Hematopoietic multipotent progenitor cell treated with erythropoietin and hydrocortisone succinate and interleukin-3 and kit ligand, for 17 days (in vitro differentiated cells): ENCODE data around the gene ZCCHC9.
"Not testable (repeated sequence)": the region's sequence is repeated elsewhere in the genome, so short reads cannot be mapped to it uniquely, and the experiment has no call there.

Experiments
- DNase-seq: peaks from one replicate; pipeline ENCODE4 v3.0.0-alpha.2; 2015; ENCODE audit warnings: low spot score

The ZCCHC9 gene

DNA sequence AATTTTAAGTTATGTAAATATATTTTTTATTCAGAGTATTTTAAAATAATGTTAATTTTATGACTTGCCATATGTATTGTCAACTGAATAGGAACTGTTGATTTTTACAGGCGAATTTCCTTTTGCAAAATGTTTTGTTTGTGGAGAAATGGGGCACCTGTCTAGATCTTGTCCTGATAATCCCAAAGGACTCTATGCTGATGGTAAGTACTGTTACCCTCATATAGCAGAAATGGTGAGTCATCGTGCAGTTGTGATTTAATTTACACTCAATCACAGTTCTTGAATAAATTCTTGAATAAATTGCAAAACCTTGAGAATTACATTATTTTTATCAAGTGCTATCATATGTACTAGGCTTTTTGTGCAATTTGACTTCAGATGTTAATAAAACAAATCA, 7.4 kb downstream of the ZCCHC9 start:
- DNase-seq, result no peak

DNA sequence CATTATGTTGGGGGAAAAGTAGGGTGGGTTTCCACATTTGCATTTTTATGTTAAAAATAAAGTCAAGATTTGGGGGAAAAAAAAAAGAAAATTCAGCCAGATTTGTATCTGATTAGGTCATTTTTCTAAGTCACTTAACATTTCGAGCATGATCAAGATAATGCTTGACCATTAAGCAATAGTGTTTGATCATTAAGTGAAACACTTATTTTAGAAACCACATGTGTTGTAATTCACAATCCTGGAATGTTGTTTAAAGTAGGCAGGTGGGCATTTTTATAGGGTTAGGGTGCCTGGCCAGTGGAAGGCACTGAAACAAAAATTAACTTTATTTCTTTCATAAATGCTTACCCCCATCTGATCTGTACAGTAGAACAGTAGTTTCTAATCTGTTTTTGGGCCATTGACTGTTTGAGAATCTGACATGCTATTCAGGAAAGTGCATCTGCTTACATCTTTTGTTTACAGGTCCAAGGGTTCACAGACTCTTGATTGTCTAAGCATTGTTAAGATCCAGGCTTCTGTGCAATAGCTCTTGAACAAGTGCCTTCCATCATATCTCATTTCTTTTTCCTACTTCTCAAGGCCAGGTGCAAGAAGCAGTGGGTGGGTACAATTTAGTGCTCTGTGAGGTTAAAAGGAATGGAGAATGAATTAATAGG, 9.1 kb downstream of the ZCCHC9 start:
- DNase-seq, result no peak

DNA sequence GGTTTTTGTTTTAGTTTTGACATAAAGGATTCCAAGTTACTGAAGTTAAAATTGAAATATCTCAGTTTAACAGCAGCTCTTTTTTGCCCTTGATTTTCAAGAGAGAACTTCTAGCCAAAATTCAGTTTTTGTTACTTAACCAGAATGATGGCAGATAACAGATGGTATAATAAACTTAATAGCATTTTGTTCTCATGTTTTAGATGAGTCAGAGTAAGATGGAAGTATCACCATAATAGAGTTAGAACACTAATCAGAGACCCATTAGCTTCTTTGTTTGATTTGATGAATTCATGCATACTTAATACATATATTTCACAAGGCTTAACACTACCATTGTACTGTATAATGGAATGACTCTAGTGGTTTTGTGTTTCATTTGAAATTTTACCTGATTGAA, 11.9 kb downstream of the ZCCHC9 start:
- DNase-seq, result no peak

GRCh38 chr5:81313686-81314085, 12.3 kb downstream of the ZCCHC9 start:
- no peak for DNase-seq

DNA sequence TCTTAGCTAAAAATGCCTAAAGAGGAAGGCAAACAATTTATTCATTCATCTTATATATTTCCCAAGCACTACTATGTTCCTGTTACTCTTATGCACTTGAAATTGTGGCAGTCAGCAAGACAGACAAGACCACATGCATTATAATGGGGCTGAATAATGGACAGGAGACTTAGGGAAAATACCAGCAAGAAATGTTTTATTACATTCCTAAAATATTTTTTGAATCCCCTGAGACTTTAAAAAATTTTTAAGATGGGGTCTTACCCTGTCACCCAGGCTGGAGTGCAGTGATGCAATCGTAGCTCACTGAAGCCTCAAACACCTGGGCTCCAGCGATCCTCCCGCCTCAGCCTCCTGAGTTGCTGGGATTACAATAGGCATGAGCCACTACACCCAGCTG, 13.2 kb downstream of the ZCCHC9 start:
- no peak for DNase-seq

DNA sequence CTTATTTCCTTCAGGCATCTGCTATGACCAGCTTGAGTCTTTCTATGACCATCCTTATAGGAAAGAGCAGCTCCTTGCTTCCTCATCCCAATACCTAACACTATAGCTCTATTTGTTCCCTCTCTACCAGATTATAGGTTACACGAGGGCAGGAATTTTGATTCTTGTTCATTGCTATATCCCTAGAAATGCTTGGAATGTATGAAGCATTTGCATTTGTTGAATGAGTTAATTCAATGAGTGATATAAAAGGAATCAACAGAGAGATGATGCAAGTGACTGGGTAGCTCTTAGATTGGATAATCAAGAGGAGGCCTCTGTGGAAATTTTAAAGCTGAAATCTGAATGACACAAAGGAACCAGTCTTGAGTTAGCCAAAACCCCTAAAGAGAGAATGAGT, 13.9 kb downstream of the ZCCHC9 start:
- DNase-seq, result no peak

- DNase-seq, result no peak
Measured at GRCh38 chr5:81315830-81316229, 14.4 kb downstream of the ZCCHC9 start.

- no peak for DNase-seq
Measured at GRCh38 chr5:81316571-81316970, 15.2 kb downstream of the ZCCHC9 start.

GRCh38 chr5:81317536-81317935, 16.1 kb downstream of the ZCCHC9 start:
- no peak for DNase-seq

DNA sequence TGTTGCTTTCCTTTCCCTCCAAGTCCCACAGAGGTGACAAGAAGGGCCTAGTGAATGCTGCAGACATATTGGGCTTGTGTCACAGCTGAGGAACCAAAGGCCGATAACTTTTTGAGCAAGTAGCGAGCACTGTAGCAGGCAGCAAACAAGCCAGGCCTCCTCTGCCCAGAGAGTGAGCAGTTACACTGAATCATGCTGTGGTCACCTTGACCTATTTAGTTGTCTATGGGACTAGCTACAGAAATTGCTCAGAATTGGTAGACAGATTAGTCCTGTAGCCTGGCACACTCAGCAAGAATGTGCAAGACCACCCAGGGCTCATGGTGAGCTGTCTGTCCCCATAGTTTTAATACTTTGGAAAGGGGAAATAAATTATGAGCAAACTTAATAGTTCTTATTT, 25.2 kb downstream of the ZCCHC9 start:
- DNase-seq, result no peak

DNA sequence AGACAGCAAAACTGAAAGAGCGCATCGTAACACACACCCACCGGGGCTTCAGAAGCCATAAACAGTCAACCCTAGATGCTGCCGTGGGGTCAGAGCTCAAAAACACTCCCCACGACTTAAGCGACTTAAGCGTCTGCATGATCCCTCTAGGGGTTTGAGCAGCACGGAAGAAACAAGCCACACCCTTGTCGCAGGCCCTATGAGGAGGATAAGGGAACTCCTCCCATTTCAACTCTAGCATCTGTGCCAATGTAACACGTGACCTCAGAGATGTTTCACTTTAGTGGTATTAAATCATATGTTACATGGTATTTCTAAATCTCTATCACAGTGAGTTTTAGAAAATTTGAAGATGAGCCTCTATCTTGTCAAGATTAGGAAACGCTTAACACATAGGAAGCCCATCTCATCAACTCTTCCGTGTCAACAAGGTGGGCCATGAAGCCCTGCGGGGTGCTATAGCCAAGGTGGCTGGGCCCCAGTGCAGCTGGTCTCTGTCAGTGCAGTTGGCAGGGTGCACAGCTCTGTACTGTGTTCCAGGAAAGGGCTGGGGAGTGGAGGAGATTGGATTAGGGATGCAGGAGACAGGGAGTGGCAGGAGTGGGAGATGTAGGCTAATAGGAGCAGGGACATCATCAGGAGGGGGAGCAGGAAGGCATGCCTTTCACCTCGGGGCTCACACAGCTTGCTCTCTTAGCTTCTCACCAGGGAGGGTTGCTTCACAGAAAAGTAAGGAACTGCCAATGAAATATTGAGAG, 33.1 kb downstream of the ZCCHC9 start:
- DNase-seq, result no peak

DNA sequence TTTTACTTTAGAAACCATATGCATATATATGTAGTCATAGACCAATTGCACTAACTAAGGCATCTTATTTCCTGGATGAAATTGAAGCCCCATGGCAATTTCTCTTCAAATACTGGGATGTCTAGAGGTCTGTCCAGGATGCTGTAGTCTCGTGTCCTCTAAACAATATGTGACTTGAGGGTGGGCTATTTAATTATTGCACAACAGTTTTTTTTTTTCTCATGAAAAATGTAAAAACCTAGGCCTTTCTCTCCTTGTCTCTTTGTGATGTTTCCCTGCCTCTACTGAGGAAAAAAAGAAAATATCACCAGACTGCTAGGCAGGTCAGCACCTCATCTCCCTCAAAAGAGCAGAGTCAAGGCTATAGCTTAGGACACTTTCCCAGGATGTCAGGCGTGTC, 34.6 kb downstream of the ZCCHC9 start:
- DNase-seq, result no peak

DNA sequence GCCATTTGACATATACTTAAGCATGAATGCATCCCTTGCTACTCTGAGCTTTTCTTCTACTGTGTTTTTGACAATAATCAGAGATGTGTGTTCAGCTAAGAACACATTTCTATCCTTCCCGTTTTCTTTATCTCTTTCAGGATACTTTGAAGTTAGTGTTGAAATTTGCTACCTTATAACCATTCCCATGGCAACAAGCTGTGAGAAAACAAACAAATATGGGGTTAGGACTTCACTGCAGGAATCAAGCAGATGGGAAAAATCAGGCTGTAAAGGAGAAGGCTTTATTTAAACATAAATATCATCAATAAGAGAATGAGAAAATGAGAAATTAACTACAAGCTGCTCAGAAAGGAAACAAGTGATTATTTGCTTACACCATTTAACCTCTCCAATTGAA, 35.2 kb downstream of the ZCCHC9 start:
- no peak for DNase-seq

- no peak for DNase-seq
Measured at GRCh38 chr5:81337803-81338202, 36.4 kb downstream of the ZCCHC9 start.

GRCh38 chr5:81338213-81338612, 36.8 kb downstream of the ZCCHC9 start:
- DNase-seq, result not testable (repeated sequence)

DNA sequence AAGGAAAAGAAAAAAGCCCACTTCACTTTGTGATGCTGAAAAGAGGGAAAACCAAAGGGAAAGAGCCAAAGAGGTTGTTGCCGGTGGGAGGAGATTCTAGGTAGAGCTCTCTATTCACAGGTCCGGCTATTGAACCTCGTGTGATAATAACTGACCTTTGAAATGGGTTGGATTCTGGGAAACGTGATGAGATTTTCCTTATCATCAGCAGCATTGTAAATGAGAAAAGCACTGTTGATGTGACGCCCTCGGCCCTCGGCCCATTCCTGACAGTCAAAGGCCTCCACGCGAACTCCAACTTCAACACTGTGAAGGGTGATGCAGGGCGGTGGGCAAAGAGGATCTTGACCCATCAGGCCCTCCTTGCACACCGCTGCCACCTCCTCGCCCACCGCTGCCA, 43.3 kb downstream of the ZCCHC9 start:
- DNase-seq, result no peak

DNA sequence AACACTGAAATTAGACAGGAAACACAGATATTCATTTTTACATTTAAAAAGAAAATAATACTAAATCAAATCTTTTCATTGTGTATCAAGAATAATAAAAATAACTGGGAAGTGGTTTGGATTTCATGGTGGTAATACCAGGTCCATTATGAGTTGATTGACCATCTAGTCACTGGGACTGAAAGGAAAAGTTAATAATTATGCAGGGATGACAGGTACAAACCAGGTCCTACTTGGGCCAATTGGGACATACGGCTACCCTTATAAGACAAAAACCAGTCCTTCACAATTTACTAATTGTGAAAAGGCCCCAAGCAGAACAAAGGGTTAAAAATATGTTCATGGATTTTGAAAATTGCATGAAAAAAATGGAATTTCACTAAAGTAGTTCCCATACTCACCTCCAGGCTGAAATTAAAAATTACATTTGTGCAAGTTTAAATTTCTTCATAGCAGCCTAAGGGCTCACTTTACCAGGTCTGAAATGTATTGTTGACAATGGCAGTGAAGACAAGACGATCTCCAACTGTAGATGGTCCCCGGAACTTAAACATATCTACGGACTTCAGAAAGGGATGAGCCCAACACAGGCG, 44.1 kb downstream of the ZCCHC9 start:
- no peak for DNase-seq

DNA sequence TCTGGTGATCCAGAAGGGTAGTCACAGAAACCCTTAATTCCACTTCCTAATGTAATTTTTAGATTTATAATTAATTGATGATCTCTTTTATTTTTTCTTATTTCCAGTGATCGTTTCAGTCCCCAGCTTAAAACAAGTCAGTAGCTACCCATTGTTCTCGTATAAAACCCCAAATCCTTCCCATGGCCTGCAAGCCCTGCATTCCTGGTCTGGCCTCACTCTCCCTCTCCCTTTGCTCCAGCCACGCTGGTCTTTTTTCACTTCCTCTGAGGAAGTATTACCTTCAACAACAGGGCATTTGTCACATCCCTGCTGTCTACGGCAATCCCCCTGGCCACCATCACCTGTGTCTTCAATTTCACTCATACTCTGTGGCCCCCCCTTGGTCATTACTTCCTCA, 47.8 kb downstream of the ZCCHC9 start:
- DNase-seq, result no peak

DNA sequence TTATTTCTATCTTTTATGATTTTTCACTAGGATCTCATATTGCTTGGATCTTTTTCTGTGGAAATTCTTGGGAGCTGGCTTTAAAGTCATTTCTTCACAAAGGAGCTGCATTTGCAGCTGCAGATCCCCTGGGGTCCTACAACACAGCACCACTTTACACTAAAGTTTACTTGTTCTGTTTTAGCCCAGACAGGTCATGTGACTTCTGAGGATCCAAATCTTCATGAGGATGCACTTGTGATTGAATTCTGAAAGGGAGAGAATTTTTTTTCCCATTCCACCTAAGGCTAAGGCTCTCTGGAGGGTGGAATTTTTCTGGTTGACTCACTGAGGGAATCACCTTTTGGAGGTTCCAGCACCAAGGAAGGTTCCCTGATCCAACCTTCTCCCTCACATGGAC, 49.1 kb downstream of the ZCCHC9 start:
- DNase-seq, result no peak

DNA sequence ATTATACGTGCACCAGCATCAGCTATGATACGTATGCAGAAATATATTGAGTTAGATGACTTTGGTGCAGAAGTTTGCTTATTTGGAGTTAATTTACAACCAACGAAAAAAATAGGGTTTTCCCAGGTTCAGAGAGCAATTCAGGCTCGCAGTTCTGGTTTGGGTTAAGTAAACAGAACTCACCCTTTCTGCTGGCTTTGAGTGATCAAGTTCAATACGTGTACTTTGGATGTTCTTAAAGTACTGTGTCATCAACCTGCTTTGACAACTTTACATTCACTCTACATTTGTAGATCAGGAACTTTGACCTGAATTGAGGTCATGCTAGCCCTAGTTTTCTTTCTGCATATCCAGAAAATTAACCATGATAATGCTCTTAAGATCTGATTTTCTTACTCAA, 51.8 kb downstream of the ZCCHC9 start:
- no peak for DNase-seq

GRCh38 chr5:81354093-81354492, 52.7 kb downstream of the ZCCHC9 start:
- DNase-seq, result no peak

GRCh38 chr5:81355291-81356251, 54.2 kb downstream of the ZCCHC9 start:
- DNase-seq, result no peak
